ENCODE results near the gene MPDU1. TPM values are rescaled to one million over a fixed set of nuclear protein-coding genes. Genes with fewer than 3 reads are reported as not detected.
"Not testable (repeated sequence)": the region's sequence is repeated elsewhere in the genome, so short reads cannot be mapped to it uniquely, and the experiment has no call there.

The MPDU1 gene
- polyA plus RNA-seq, 1 experiment: 174 TPM

GRCh38 chr17:7592422-7593021 is 8.9 kb downstream of the MPDU1 start:
- POLR2A ChIA-PET: interaction anchor here (0.6 kb wide), 1 partner anchor 351 kb away, joined by 4 read pairs; no protein-coding TSS in a partner anchor
- TF ChIP-seq, protein P1, sequence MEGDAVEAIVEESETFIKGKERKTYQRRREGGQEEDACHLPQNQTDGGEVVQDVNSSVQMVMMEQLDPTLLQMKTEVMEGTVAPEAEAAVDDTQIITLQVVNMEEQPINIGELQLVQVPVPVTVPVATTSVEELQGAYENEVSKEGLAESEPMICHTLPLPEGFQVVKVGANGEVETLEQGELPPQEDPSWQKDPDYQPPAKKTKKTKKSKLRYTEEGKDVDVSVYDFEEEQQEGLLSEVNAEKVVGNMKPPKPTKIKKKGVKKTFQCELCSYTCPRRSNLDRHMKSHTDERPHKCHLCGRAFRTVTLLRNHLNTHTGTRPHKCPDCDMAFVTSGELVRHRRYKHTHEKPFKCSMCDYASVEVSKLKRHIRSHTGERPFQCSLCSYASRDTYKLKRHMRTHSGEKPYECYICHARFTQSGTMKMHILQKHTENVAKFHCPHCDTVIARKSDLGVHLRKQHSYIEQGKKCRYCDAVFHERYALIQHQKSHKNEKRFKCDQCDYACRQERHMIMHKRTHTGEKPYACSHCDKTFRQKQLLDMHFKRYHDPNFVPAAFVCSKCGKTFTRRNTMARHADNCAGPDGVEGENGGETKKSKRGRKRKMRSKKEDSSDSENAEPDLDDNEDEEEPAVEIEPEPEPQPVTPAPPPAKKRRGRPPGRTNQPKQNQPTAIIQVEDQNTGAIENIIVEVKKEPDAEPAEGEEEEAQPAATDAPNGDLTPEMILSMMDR (IDR thresholded peaks at IDR 0.05; ENCODE audit: insufficient read depth, low read depth, low read length): no peak
- no peaks in the 10 kb centered on the region for H3K27me3 ChIP-seq (ENCODE audit: control insufficient read depth, insufficient read depth, low read length)
- CTCF ChIA-PET: interaction anchor here (1.3 to 1.4 kb wide), 2 partner anchors 9 to 32 kb away, joined by 4 to 7 read pairs; partner anchors contain the start of gene MPDU1
- no peak overlapping the region for H3K4me3 ChIP-seq (ENCODE audit: low read depth, low read length)
- no peak for DNase-seq (ENCODE audit: low read depth)
- peaks cover 21% of the 10 kb centered on the region for H3K36me3 ChIP-seq (ENCODE audit: control insufficient read depth, insufficient read depth, low read length)

- Histone ChIP-seq H3K36me3 (ENCODE audit: control insufficient read depth, insufficient read depth, low read length) (peaks cover 21% of the 10 kb centered on the region), H3K27me3 (ENCODE audit: control insufficient read depth, insufficient read depth, low read length) (no peaks in the 10 kb centered on the region), H3K4me3 (ENCODE audit: low read depth, low read length) (no peak overlapping the region)
- ChIA-PET CTCF (interaction anchor here (1.4 to 1.7 kb wide), 2 partner anchors 10 to 19 kb away, joined by 4 to 7 read pairs; partner anchors contain the start of gene MPDU1), POLR2A (no interaction called here)
- DNase-seq (ENCODE audit: low read depth): no peak
- TF ChIP-seq, protein P1 (IDR thresholded peaks at IDR 0.05; ENCODE audit: insufficient read depth, low read depth, low read length): no peak
These were observed 9.6 kb downstream of the MPDU1 start for GRCh38 chr17:7593296-7593695.

- POLR2A ChIA-PET; CTCF ChIA-PET; DNase-seq (ENCODE audit: low read depth); H3K4me3 ChIP-seq (ENCODE audit: low read depth, low read length); H3K27me3 ChIP-seq (ENCODE audit: control insufficient read depth, insufficient read depth, low read length): not testable (repeated sequence)
- peaks cover 30% of the 10 kb centered on the region for H3K36me3 ChIP-seq (ENCODE audit: control insufficient read depth, insufficient read depth, low read length)
These were observed 13.9 kb downstream of the MPDU1 start for GRCh38 chr17:7597561-7597960.

GRCh38 chr17:7606280-7606679 is 22.6 kb downstream of the MPDU1 start:
- DNase-seq (ENCODE audit: low read depth): no peak
- ChIA-PET POLR2A (no interaction called here), CTCF (interaction anchor here (3.5 kb wide), 1 partner anchor 16 kb away, joined by 11 read pairs; the partner anchor contains the start of gene SOX15)
- TF ChIP-seq, protein P1 (IDR thresholded peaks at IDR 0.05; ENCODE audit: insufficient read depth, low read depth, low read length): no peak
- Histone ChIP-seq H3K4me3 (ENCODE audit: low read depth, low read length) (no peak overlapping the region), H3K27me3 (ENCODE audit: control insufficient read depth, insufficient read depth, low read length) (no peaks in the 10 kb centered on the region), H3K36me3 (ENCODE audit: control insufficient read depth, insufficient read depth, low read length) (peaks cover 16% of the 10 kb centered on the region)

DNA sequence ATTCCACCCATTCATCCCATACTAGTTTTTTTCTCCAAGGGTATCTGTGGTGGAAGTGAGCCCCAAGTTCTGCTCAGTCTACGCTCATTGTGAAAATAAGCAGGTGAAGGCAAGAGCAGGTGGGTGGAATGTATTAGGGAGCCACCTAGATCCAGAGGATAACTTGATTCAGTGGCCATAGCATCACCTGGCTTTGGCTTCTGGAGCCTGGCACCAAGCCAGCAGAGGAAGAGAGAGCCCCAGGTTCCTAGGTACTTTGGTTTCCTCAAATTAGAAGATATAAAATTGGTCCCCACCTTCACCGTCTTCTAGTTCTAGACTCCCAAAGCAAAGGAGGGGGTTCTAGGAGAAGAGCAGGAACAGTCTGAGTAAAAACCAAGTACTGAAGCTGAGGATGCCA is 27.0 kb downstream of the MPDU1 start:
- H3K4me3 ChIP-seq (ENCODE audit: low read depth, low read length): no peak overlapping the region
- TF ChIP-seq, protein P1 (IDR thresholded peaks at IDR 0.05; ENCODE audit: insufficient read depth, low read depth, low read length): no peak
- H3K36me3 ChIP-seq (ENCODE audit: control insufficient read depth, insufficient read depth, low read length): peaks cover 5% of the 10 kb centered on the region
- no peak for DNase-seq (ENCODE audit: low read depth)
- POLR2A ChIA-PET: no interaction called here
- CTCF ChIA-PET: interaction anchor here (1.0 to 1.5 kb wide), 3 partner anchors 22 to 77 kb away, joined by 3 to 5 read pairs (median 4); partner anchors contain the start of gene TP53
- H3K27me3 ChIP-seq (ENCODE audit: control insufficient read depth, insufficient read depth, low read length): no peaks in the 10 kb centered on the region
